Epithelial cell of umbilical artery (primary cell): ENCODE measurements around the gene BSND. TPM values are rescaled to one million over a fixed set of nuclear protein-coding genes. Genes with fewer than 3 reads are reported as not detected.

Source experiments
- total RNA-seq: library from RNA; depleted of rRNA; stranded (reverse); fragments of >200 nt; gene quantifications from 2 replicates; pipeline ENCODE4 v1.2.3, GENCODE V29; 2014

BSND gene
- not detected in 2 replicates for total RNA-seq

GRCh38 chr1:54998677-54999076, at the start of gene BSND:
Gene BSND (plus strand): TSS chr1:54998933. CDS start chr1:54999187, 254 bp downstream.

GRCh38 chr1:54980528-54981241, 18.0 kb upstream of the BSND start, which contains the start of gene TMEM61:
Gene TMEM61 (plus strand): TSS chr1:54980628. CDS start chr1:54981066, 438 bp downstream.

GRCh38 chr1:55039342-55040082, 40.8 kb downstream of the BSND start, which contains the start of gene PCSK9:
Gene PCSK9 (plus strand): TSS chr1:55039548. CDS start chr1:55039838, 290 bp downstream.

Other genes with a start within 250 kb of the BSND start
- gene PARS2, start 234.4 kb upstream of the BSND start, total RNA-seq = 2.6 and 6.1 TPM in 2 replicates
- not detected in 2 replicates for gene TTC22, start 197.6 kb upstream of the BSND start, total RNA-seq
- 80.2 and 118 TPM in 2 replicates for gene DHCR24, start 111.7 kb upstream of the BSND start, total RNA-seq
- not detected in 2 replicates for gene TMEM61, start 18.3 kb upstream of the BSND start, total RNA-seq
- 0.46 and 0.65 TPM in 2 replicates for gene PCSK9, start 40.6 kb downstream of the BSND start, total RNA-seq
- gene USP24, start 216.4 kb downstream of the BSND start, total RNA-seq = 29.3 and 34.4 TPM in 2 replicates